ENCODE results near the gene BARX1. TPM values are rescaled to one million over a fixed set of nuclear protein-coding genes. Genes with fewer than 3 reads are reported as not detected.

The BARX1 gene
- total and polyA plus RNA-seq, 2 experiments from 2014 or later, result not detected

DNA sequence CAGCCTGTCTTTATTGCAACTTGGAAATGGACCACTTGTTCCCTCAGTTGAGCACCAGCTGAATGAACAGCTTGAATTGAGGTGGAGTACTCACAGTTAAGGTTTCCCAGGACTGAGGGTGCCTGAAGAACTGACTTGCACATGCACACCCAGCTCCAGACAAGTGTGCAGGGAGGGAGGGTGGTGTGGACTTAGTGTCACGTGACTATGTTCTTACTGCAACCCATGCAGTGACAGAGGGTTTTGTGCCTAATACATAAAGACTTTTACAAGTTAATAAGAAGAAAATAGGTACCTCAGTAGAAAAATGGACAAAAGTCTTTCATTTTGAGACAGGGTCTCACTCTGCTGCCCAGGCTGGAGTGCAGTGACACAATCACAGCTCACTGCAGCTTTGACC, 18.0 kb downstream of the BARX1 start:
- in situ Hi-C loops (cut with MboI), result no loop called here

GRCh38 chr9:93931905-93932304, 23.2 kb downstream of the BARX1 start:
- no peak for TF ChIP-seq EZH2 (IDR thresholded peaks at IDR 0.05; ENCODE audit: insufficient read depth, poor library complexity, severe bottlenecking)
- no peak for TF ChIP-seq EZH2phosphoT487 (IDR thresholded peaks at IDR 0.05; ENCODE audit: insufficient read depth, low read depth)
- no peak overlapping the region for H2AFZ ChIP-seq
- H4K20me1 ChIP-seq (ENCODE audit: insufficient read depth), result no peaks in the 10 kb centered on the region
- H3K27ac ChIP-seq, result no peak overlapping the region
- no peak for DNase-seq
- H3K79me2 ChIP-seq (ENCODE audit: insufficient read depth), result no peaks in the 10 kb centered on the region
- no peaks in the 10 kb centered on the region for H3K4me1 ChIP-seq (ENCODE audit: insufficient read depth)
- no peaks in the 10 kb centered on the region for H3K9me3 ChIP-seq (ENCODE audit: low read depth)
- no peaks in the 10 kb centered on the region for H3F3A ChIP-seq (ENCODE audit: insufficient read depth)
- no peaks in the 10 kb centered on the region for H3K9me2 ChIP-seq (ENCODE audit: insufficient read depth)
- H3K4me2 ChIP-seq (ENCODE audit: unreplicated experiment), result no peak overlapping the region
- H3K4me3 ChIP-seq, result no peak overlapping the region
- H3K9ac ChIP-seq, result no peak overlapping the region
- 35 to 41% methylated on average over 11 of the region's 11 CpGs for WGBS, 2 experiments (ENCODE audit: low coverage in 1 of 2, low lambda C conversion rate in 2 of 2, missing lambda C conversion rate in 2 of 2)
- no peaks in the 10 kb centered on the region for H3K36me3 ChIP-seq (ENCODE audit: low read depth)
- in situ Hi-C loops (cut with MboI), result no loop called here
- peaks cover 30% of the 10 kb centered on the region for H3K27me3 ChIP-seq (replicated peaks; ENCODE audit: insufficient read depth)

More for the DNA sequence above, 18.0 kb downstream of the BARX1 start:
- no peaks in the 10 kb centered on the region for H3K36me3 ChIP-seq (ENCODE audit: low read depth)
- DNase-seq, result no peak
- H3K27ac ChIP-seq, result no peak overlapping the region
- H2AFZ ChIP-seq, result no peak overlapping the region
- no peaks in the 10 kb centered on the region for H3K9me2 ChIP-seq (ENCODE audit: insufficient read depth)
- no peak overlapping the region for H3K9ac ChIP-seq
- no peaks in the 10 kb centered on the region for H4K20me1 ChIP-seq (ENCODE audit: insufficient read depth)
- no peaks in the 10 kb centered on the region for H3K79me2 ChIP-seq (ENCODE audit: insufficient read depth)
- 0 to 7% methylated on average over 1 of the region's 1 CpG for WGBS, 2 experiments (ENCODE audit: low coverage in 1 of 2, low lambda C conversion rate in 2 of 2, missing lambda C conversion rate in 2 of 2)
- H3F3A ChIP-seq (ENCODE audit: insufficient read depth), result no peaks in the 10 kb centered on the region
- no peak overlapping the region for H3K4me2 ChIP-seq (ENCODE audit: unreplicated experiment)
- H3K4me1 ChIP-seq (ENCODE audit: insufficient read depth), result no peaks in the 10 kb centered on the region
- no peak overlapping the region for H3K4me3 ChIP-seq
- no peaks in the 10 kb centered on the region for H3K9me3 ChIP-seq (ENCODE audit: low read depth)
- no peak for TF ChIP-seq EZH2 (IDR thresholded peaks at IDR 0.05; ENCODE audit: insufficient read depth, poor library complexity, severe bottlenecking)
- TF ChIP-seq EZH2phosphoT487 (IDR thresholded peaks at IDR 0.05; ENCODE audit: insufficient read depth, low read depth), result no peak
- H3K27me3 ChIP-seq (replicated peaks; ENCODE audit: insufficient read depth), result peaks cover 28% of the 10 kb centered on the region; the same call in 1 of the 2 replicates

DNA sequence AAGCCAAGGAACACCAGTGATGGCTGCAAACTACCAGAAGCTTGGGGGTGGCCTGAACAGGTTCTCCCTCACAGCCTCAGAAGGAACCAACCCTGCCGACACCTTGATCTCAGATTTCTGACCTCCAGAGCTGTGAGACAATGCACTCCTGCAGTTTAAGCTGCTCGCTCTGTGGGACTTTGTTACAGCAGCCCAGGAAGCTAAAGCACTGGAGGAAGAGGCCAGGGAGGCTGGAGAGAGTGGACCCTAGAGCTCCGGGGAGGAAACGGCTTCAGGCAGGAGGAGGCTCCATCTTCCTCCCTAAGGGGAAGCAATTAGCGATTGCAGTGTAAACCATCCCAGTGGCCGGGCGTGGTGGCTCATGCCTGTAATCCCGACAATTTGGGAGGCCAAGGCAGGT, 25.1 kb downstream of the BARX1 start:
- Histone ChIP-seq H3K4me1 (ENCODE audit: insufficient read depth) (no peaks in the 10 kb centered on the region), H3K9me2 (ENCODE audit: insufficient read depth) (no peaks in the 10 kb centered on the region), H3K36me3 (ENCODE audit: low read depth) (no peaks in the 10 kb centered on the region), H4K20me1 (ENCODE audit: insufficient read depth) (no peaks in the 10 kb centered on the region), H3K9ac (no peak overlapping the region), H3F3A (ENCODE audit: insufficient read depth) (no peaks in the 10 kb centered on the region), H2AFZ (no peak overlapping the region), H3K27ac (no peak overlapping the region), H3K4me2 (ENCODE audit: unreplicated experiment) (no peak overlapping the region), H3K4me3 (no peak overlapping the region), H3K79me2 (ENCODE audit: insufficient read depth) (no peaks in the 10 kb centered on the region), H3K9me3 (ENCODE audit: low read depth) (no peaks in the 10 kb centered on the region), H3K27me3 (replicated peaks; ENCODE audit: insufficient read depth) (peaks cover 30% of the 10 kb centered on the region)
- in situ Hi-C loops (cut with MboI), result no loop called here
- TF ChIP-seq EZH2phosphoT487 (IDR thresholded peaks at IDR 0.05; ENCODE audit: insufficient read depth, low read depth) (no peak), EZH2 (IDR thresholded peaks at IDR 0.05; ENCODE audit: insufficient read depth, poor library complexity, severe bottlenecking) (no peak)
- WGBS, 2 experiments (ENCODE audit: low coverage in 1 of 2, low lambda C conversion rate in 2 of 2, missing lambda C conversion rate in 2 of 2), result 32 to 36% methylated on average over 8 of the region's 8 CpGs
- DNase-seq, result no peak

DNA sequence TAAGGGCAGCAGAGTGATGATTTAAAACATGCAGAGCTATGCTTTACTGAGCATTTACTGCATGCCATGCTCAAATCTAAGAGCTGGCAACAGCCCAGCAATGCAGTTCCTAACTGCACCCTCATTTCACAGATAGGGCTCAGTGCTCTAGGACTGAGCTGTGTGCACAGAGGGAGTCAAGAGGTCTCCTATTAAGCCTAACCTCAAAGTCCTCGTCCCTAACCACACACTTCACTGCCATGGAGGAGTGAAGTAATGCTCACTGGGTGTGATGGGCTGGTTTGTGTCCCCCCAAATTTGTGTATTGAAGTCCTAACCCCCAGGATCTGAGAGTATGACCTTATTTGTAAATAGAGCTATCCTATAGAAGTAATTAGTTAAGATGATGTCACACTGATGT, 25.9 kb downstream of the BARX1 start:
- TF ChIP-seq EZH2phosphoT487 (IDR thresholded peaks at IDR 0.05; ENCODE audit: insufficient read depth, low read depth) (no peak), EZH2 (IDR thresholded peaks at IDR 0.05; ENCODE audit: insufficient read depth, poor library complexity, severe bottlenecking) (no peak)

GRCh38 chr9:93922535-93922934, 32.6 kb downstream of the BARX1 start:
- Histone ChIP-seq H3F3A (ENCODE audit: insufficient read depth) (no peaks in the 10 kb centered on the region), H3K27me3 (replicated peaks; ENCODE audit: insufficient read depth) (no peaks in the 10 kb centered on the region), H2AFZ (no peak overlapping the region), H3K4me1 (ENCODE audit: insufficient read depth) (no peaks in the 10 kb centered on the region), H3K36me3 (ENCODE audit: low read depth) (no peaks in the 10 kb centered on the region), H3K4me2 (ENCODE audit: unreplicated experiment) (no peak overlapping the region), H3K9ac (no peak overlapping the region), H3K9me3 (ENCODE audit: low read depth) (no peaks in the 10 kb centered on the region), H3K9me2 (ENCODE audit: insufficient read depth) (no peaks in the 10 kb centered on the region), H4K20me1 (ENCODE audit: insufficient read depth) (no peaks in the 10 kb centered on the region), H3K79me2 (ENCODE audit: insufficient read depth) (no peaks in the 10 kb centered on the region), H3K27ac (no peak overlapping the region), H3K4me3 (no peak overlapping the region)
- in situ Hi-C loops (cut with MboI), result no loop called here
- WGBS, 2 experiments (ENCODE audit: low coverage in 1 of 2, low lambda C conversion rate in 2 of 2, missing lambda C conversion rate in 2 of 2), result 25 to 37% methylated on average over 4 of the region's 4 CpGs
- TF ChIP-seq EZH2phosphoT487 (IDR thresholded peaks at IDR 0.05; ENCODE audit: insufficient read depth, low read depth) (no peak), EZH2 (IDR thresholded peaks at IDR 0.05; ENCODE audit: insufficient read depth, poor library complexity, severe bottlenecking) (no peak)
- DNase-seq, result no peak

More for the DNA sequence above, 25.9 kb downstream of the BARX1 start:
- H3K36me3 ChIP-seq (ENCODE audit: low read depth), result no peaks in the 10 kb centered on the region
- DNase-seq, result no peak
- no peak overlapping the region for H3K4me3 ChIP-seq
- no peaks in the 10 kb centered on the region for H3F3A ChIP-seq (ENCODE audit: insufficient read depth)
- WGBS, 2 experiments (ENCODE audit: low coverage in 1 of 2, low lambda C conversion rate in 2 of 2, missing lambda C conversion rate in 2 of 2), result 0% methylated on average over 1 of the region's 1 CpG
- H4K20me1 ChIP-seq (ENCODE audit: insufficient read depth), result no peaks in the 10 kb centered on the region
- H3K27me3 ChIP-seq (replicated peaks; ENCODE audit: insufficient read depth), result peaks cover 25% of the 10 kb centered on the region
- H3K27ac ChIP-seq, result no peak overlapping the region
- H3K79me2 ChIP-seq (ENCODE audit: insufficient read depth), result no peaks in the 10 kb centered on the region
- in situ Hi-C loops (cut with MboI), result no loop called here
- no peak overlapping the region for H3K4me2 ChIP-seq (ENCODE audit: unreplicated experiment)
- H3K9me2 ChIP-seq (ENCODE audit: insufficient read depth), result no peaks in the 10 kb centered on the region
- H3K9me3 ChIP-seq (ENCODE audit: low read depth), result no peaks in the 10 kb centered on the region
- no peaks in the 10 kb centered on the region for H3K4me1 ChIP-seq (ENCODE audit: insufficient read depth)
- no peak overlapping the region for H3K9ac ChIP-seq
- H2AFZ ChIP-seq, result no peak overlapping the region

Data from GM23248 (cell line).